Stimulated activated CD4-positive, alpha-beta T cell treated with anti-CD3 and anti-CD28 coated beads, Interleukin-15, amount 100 ng/mL, for 24 hours (primary cell): Measurements from ENCODE around the gene PDZK1.
"Not testable (repeated sequence)": the region's sequence is repeated elsewhere in the genome, so short reads cannot be mapped to it uniquely, and the experiment has no call there.

Source experiments
- DNase-seq: peaks from one replicate; pipeline ENCODE4 v3.0.0-alpha.2; 2020

The PDZK1 gene

DNA sequence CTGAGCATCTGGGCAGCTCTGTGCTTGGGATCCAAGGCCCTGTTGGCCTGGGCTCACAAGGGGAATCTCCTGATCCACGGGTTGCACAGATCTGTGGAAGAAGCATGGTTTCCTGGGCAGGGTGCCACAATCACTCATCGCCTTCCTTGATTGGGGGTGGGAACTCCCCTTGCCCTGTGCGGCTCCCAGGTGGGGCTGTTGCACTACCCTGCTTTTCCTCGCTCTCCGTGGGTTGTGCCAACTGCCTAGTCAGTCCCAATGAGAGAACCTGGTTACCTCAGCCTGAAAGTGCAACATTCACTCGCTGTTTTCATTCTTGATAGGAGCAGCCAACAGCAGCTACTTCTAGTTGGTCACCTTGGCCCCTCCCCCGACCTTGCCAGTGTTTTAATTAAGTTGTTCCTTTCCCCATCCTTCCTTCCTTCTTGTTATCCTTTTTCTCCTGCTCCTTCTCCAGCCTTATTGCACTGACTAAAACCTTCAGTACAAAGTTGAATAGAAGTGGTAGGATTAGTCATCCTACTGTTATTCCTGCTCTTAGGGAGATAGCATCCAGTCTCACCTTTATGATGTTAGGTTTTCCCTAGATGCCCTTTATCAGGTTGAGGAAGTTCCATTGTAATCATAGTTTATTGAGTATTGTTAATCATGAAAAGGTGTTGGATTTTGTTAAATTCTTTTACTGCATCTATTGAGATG is 50.8 kb downstream of the PDZK1 start:
- peak; percentile 1 for DNase-seq

DNA sequence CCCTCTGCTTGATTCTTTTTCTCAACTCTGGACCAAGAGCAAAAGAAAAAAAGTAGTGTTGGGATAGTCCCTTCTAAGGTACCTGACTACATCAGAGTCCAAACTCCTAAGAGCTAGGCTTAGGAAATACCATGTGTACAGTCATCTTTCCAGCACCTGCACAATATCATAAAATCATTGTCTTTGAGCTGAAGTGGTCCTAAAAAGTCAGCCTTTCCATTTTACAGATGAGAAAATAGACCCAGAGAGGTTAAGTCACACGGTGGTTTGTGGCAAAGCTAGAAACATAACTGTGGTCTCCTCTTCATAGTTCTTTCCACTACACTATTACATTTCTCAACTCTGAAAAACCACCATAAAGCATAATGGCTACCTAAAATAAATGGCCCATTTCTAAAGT is 63.2 kb downstream of the PDZK1 start:
- not testable (repeated sequence) for DNase-seq

DNA sequence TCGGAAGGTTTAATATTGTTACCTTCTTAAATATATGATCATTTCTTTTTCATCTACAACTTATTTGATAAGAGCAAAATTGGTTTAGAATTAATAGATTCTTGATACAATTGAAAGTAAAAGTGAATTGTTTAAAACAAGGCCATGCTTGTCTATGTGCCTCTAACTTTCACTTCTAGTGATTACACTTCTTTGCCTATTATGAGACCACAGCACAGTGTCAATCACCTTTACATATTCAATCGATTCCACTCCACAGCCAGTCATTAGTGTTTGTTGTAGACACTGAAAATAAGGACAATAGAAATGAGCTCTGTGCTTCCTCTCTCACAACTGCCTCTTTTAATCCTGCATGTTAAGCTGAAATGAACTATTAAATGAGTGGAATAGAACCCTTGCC is 65.3 kb downstream of the PDZK1 start:
- DNase-seq: not testable (repeated sequence)

DNA sequence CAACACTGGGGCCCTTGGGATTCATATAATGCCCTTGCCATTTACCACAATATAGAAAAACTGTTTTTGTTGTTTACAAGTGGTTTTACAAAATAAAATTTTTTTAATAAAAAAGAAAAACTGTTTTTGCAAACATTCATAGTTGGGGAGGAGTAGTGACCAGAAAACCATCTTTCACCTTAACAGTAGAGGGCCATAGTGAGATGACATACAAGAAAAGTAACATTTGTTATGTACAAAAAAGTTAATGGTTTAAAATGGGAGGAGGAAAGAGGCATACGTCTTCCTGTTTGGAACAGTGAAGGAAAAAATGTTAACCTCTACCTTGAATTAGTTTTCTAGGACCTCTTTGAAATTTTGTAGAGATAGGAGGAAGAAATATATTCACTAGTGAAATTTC is 70.9 kb downstream of the PDZK1 start:
- DNase-seq: not testable (repeated sequence)

DNA sequence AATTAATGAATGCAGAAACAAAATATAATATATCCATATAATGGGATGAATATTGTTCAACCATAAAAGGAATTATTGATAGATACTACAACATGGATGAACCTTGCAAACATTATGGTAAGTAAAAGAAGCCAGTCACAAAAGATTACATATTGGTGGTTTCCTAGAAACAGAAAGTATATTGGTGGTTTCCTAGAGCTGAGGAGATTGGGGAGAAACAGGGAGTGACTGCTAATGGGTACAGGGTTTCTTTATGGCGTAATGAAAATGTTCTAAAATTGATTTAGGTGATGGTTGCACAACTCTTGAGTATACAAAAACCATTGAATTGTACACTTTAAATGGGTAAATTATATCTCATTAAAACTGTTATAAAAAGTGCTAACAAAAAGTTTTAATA is 85.0 kb downstream of the PDZK1 start:
- not testable (repeated sequence) for DNase-seq
